ENCODE results near the gene NFU1.

Gene NFU1

GRCh38 chr2:69383176-69383812 lies 53.9 kb downstream of the NFU1 start:
- peaks cover 69% of the 10 kb centered on the region for H3K4me1 ChIP-seq
- H3K4me2 ChIP-seq, result no peak overlapping the region
- H3K36me3 ChIP-seq, result peaks cover 25% of the 10 kb centered on the region
- H4K20me1 ChIP-seq, result peaks cover 77% of the 10 kb centered on the region
- no peak overlapping the region for H3K4me3 ChIP-seq
- TF ChIP-seq Cebpa-rat (IDR thresholded peaks at IDR 0.05), result no peak
- H3K27ac ChIP-seq, result no peak overlapping the region
- no peak overlapping the region for H3K9ac ChIP-seq
- H3K27me3 ChIP-seq, result no peaks in the 10 kb centered on the region
- peaks cover 1% of the 10 kb centered on the region; the same call in 1 of the 2 replicates for H3K9me3 ChIP-seq

DNA sequence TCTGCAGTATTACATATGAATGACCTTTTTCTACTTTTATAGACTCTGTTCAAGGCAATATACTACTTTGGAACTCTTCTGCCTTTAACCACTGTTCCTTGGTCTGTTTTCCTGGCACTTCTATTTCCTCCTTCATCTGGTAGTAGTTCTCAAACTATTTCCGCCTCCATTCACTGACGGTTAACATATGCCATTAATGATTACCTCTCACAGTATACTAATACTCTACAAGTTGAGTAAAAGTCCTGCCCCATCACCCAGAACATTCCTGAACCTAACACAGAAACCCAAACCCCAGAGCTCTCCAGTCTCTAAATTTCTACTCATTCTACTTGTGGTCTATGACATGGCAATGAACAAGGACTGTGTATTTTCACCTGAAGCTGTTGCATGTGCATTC lies 54.7 kb downstream of the NFU1 start:
- H3K27ac ChIP-seq, result no peak overlapping the region
- peaks cover 83% of the 10 kb centered on the region for H4K20me1 ChIP-seq
- peaks cover 8% of the 10 kb centered on the region for H3K9me3 ChIP-seq
- peaks cover 62% of the 10 kb centered on the region for H3K4me1 ChIP-seq
- no peak overlapping the region for H3K9ac ChIP-seq
- H3K36me3 ChIP-seq, result peaks cover 32% of the 10 kb centered on the region
- TF ChIP-seq Cebpa-rat (IDR thresholded peaks at IDR 0.05), result no peak
- no peak overlapping the region for H3K4me3 ChIP-seq
- peak overlapping the region; percentile 69 for H3K4me2 ChIP-seq
- H3K27me3 ChIP-seq, result no peaks in the 10 kb centered on the region

GRCh38 chr2:69381337-69381737 lies 55.9 kb downstream of the NFU1 start:
- Histone ChIP-seq H3K4me1 (peaks cover 60% of the 10 kb centered on the region), H3K36me3 (peaks cover 43% of the 10 kb centered on the region), H3K27ac (peak overlapping the region; percentile 65), H3K4me2 (peak overlapping the region; percentile 69), H3K9ac (no peak overlapping the region), H3K27me3 (no peaks in the 10 kb centered on the region), H3K4me3 (no peak overlapping the region), H3K9me3 (peaks cover 14% of the 10 kb centered on the region), H4K20me1 (peaks cover 93% of the 10 kb centered on the region)
- TF ChIP-seq Cebpa-rat (IDR thresholded peaks at IDR 0.05), result no peak

DNA sequence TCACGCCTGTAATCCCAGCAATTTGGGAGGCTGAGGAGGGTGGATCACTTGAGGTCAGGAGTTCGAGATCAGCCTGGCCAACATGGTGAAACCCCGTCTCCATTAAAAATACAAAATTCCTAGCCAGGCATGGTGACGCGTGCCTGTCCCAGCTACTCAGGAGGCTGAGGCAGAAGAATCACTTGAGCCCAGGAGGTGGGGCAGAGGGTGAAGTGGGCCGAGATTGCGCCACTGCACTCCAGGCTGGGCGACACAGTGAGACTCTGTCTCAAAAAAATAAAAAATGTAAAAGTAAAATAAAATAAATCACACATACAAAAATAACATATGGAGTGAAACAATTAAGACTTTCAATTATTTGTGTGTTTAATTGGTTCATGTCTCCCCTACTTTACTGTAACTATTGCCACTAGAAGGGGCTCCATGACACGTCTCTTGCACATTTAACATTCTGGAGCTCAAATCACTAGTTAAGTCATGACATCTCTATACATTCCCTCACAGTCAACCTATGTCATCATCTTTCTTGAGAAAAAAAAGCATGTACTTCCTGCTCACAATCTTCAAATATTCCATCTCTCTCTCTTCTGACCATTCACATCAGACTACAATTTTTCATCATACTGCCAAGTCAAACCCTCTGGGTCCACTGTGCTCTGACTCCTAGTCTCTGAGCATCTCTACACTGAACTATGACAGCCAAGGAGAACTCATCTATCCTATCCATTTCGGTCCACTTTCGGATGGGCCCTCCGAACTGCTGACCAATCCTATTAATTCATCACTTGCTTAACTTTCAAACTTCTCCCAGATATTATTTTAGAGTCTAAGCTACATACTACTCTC lies 56.9 kb downstream of the NFU1 start:
- TF ChIP-seq Cebpa-rat (IDR thresholded peaks at IDR 0.05), result no peak
- peaks cover 50% of the 10 kb centered on the region for H3K4me1 ChIP-seq
- H3K36me3 ChIP-seq, result peaks cover 47% of the 10 kb centered on the region
- peaks cover 94% of the 10 kb centered on the region for H4K20me1 ChIP-seq
- H3K9me3 ChIP-seq, result peaks cover 14% of the 10 kb centered on the region
- H3K9ac ChIP-seq, result no peak overlapping the region
- peak overlapping the region; percentile 65; the same call in 1 of the 2 replicates for H3K27ac ChIP-seq
- no peak overlapping the region for H3K4me3 ChIP-seq
- no peaks in the 10 kb centered on the region for H3K27me3 ChIP-seq
- H3K4me2 ChIP-seq, result peak overlapping the region; percentile 69

- Histone ChIP-seq H3K4me1 (peaks cover 12% of the 10 kb centered on the region), H4K20me1 (peaks cover 69% of the 10 kb centered on the region), H3K9ac (no peak overlapping the region), H3K9me3 (peaks cover 14% of the 10 kb centered on the region), H3K27ac (no peak overlapping the region), H3K4me2 (no peak overlapping the region), H3K4me3 (no peak overlapping the region), H3K36me3 (peaks cover 63% of the 10 kb centered on the region), H3K27me3 (no peaks in the 10 kb centered on the region)
- no peak for TF ChIP-seq Cebpa-rat (IDR thresholded peaks at IDR 0.05)
These were observed 60.8 kb downstream of the NFU1 start for GRCh38 chr2:69376403-69376802.

- no peaks in the 10 kb centered on the region for H3K27me3 ChIP-seq
- H3K4me1 ChIP-seq, result peaks cover 6% of the 10 kb centered on the region
- H3K4me2 ChIP-seq, result no peak overlapping the region
- no peak overlapping the region for H3K4me3 ChIP-seq
- H4K20me1 ChIP-seq, result peaks cover 62% of the 10 kb centered on the region
- no peak overlapping the region for H3K27ac ChIP-seq
- H3K9me3 ChIP-seq, result peaks cover 14% of the 10 kb centered on the region
- H3K9ac ChIP-seq, result no peak overlapping the region
- TF ChIP-seq Cebpa-rat (IDR thresholded peaks at IDR 0.05), result no peak
- peaks cover 70% of the 10 kb centered on the region for H3K36me3 ChIP-seq
These were observed 61.5 kb downstream of the NFU1 start for GRCh38 chr2:69375494-69376353.

GRCh38 chr2:69372767-69373166 lies 64.5 kb downstream of the NFU1 start:
- Histone ChIP-seq H3K27me3 (no peaks in the 10 kb centered on the region), H3K9me3 (peaks cover 7% of the 10 kb centered on the region), H3K4me2 (no peak overlapping the region), H4K20me1 (peaks cover 37% of the 10 kb centered on the region), H3K36me3 (peaks cover 74% of the 10 kb centered on the region), H3K27ac (no peak overlapping the region), H3K4me3 (no peak overlapping the region), H3K9ac (no peak overlapping the region), H3K4me1 (no peaks in the 10 kb centered on the region)
- TF ChIP-seq Cebpa-rat (IDR thresholded peaks at IDR 0.05), result no peak

GRCh38 chr2:69369802-69370201 lies 67.4 kb downstream of the NFU1 start:
- peaks cover 86% of the 10 kb centered on the region for H3K36me3 ChIP-seq

GRCh38 chr2:69368588-69368987 lies 68.6 kb downstream of the NFU1 start:
- H3K4me1 ChIP-seq, result no peaks in the 10 kb centered on the region
- H3K27me3 ChIP-seq, result no peaks in the 10 kb centered on the region
- H3K9me3 ChIP-seq, result no peaks in the 10 kb centered on the region
- no peak overlapping the region for H3K4me3 ChIP-seq
- no peak overlapping the region for H3K4me2 ChIP-seq
- TF ChIP-seq Cebpa-rat (IDR thresholded peaks at IDR 0.05), result no peak
- peaks cover 95% of the 10 kb centered on the region for H3K36me3 ChIP-seq
- no peaks in the 10 kb centered on the region for H4K20me1 ChIP-seq
- H3K9ac ChIP-seq, result no peak overlapping the region
- H3K27ac ChIP-seq, result no peak overlapping the region

More at GRCh38 chr2:69369802-69370201, 67.4 kb downstream of the NFU1 start:
- Histone ChIP-seq H4K20me1 (peaks cover 8% of the 10 kb centered on the region), H3K27ac (no peak overlapping the region), H3K4me1 (no peaks in the 10 kb centered on the region), H3K9me3 (no peaks in the 10 kb centered on the region), H3K4me3 (no peak overlapping the region), H3K4me2 (no peak overlapping the region), H3K27me3 (no peaks in the 10 kb centered on the region), H3K9ac (no peak overlapping the region)
- TF ChIP-seq Cebpa-rat (IDR thresholded peaks at IDR 0.05), result no peak

All from BLaER1 (cell line).